Measurements from ENCODE around the gene SERPINB6. TPM values are rescaled to one million over a fixed set of nuclear protein-coding genes. Genes with fewer than 3 reads are reported as not detected.

The SERPINB6 gene
- total and polyA plus RNA-seq, 8 donors, result 79.1 to 281 (median 156) TPM

GRCh38 chr6:2992330-2992979 is 21.1 kb upstream of the SERPINB6 start:
- Histone ChIP-seq H3K4me1 (peaks cover 9 to 27% (median 22%) of the 10 kb centered on the region in 4 donors), H3K27me3 (no peaks in the 10 kb centered on the region), H3K36me3 (no peaks in the 10 kb centered on the region), H3K9me3 (no peaks in the 10 kb centered on the region), H3K4me3 (no peak overlapping the region), H3K27ac (peak overlapping the region in 1 of 5 donors; percentile 94)
- intact Hi-C loops (cut with DNase I; ENCODE audit: low total_unique reads), result no loop called here
- WGBS, 5 donors, result 83 to 97% (median 95%) methylated on average over 6 of the region's 6 CpGs
- no peak for DNase-seq
- TF ChIP-seq EP300 (IDR thresholded peaks at IDR 0.05), result no peak
- TF ChIP-seq POLR2AphosphoS5 (IDR thresholded peaks at IDR 0.05), result no peak
- no peak for TF ChIP-seq CTCF (IDR thresholded peaks at IDR 0.05)
- no peak for TF ChIP-seq POLR2A (IDR thresholded peaks at IDR 0.05)

- Histone ChIP-seq H3K27ac (peak overlapping the region; percentile 92 to 100 (median 98)), H3K36me3 (no peaks in the 10 kb centered on the region), H3K4me1 (peaks cover 19 to 41% (median 37%) of the 10 kb centered on the region in 4 donors), H3K4me3 (peak overlapping the region; percentile 78 to 86 (median 84)), H3K27me3 (no peaks in the 10 kb centered on the region), H3K9me3 (no peaks in the 10 kb centered on the region)
- DNase-seq, result peak in 1 of 2 donors; percentile 39
- intact Hi-C loops (cut with DNase I; ENCODE audit: low total_unique reads), result no loop called here
- WGBS, 5 donors, result 2 to 12% (median 4%) methylated on average over 10 of the region's 10 CpGs
- TF ChIP-seq POLR2A (IDR thresholded peaks at IDR 0.05) (no peak), EP300 (IDR thresholded peaks at IDR 0.05) (no peak), POLR2AphosphoS5 (IDR thresholded peaks at IDR 0.05) (no peak), CTCF (IDR thresholded peaks at IDR 0.05) (no peak)
Measured at GRCh38 chr6:2990932-2991506, 19.7 kb upstream of the SERPINB6 start.

- WGBS, 5 donors, result 1 to 16% (median 2%) methylated on average over 19 of the region's 19 CpGs
- Histone ChIP-seq H3K4me1 (peaks cover 19 to 44% (median 40%) of the 10 kb centered on the region in 4 donors), H3K4me3 (peak overlapping the region; percentile 78 to 86 (median 84)), H3K36me3 (no peaks in the 10 kb centered on the region), H3K27me3 (no peaks in the 10 kb centered on the region), H3K27ac (peak overlapping the region; percentile 92 to 100 (median 98)), H3K9me3 (no peaks in the 10 kb centered on the region)
- TF ChIP-seq POLR2AphosphoS5 (IDR thresholded peaks at IDR 0.05) (no peak), POLR2A (IDR thresholded peaks at IDR 0.05) (no peak), CTCF (IDR thresholded peaks at IDR 0.05) (no peak), EP300 (IDR thresholded peaks at IDR 0.05) (no peak)
- peak in 1 of 2 donors; percentile 79 for DNase-seq
- intact Hi-C loops (cut with DNase I; ENCODE audit: low total_unique reads), result no loop called here
Measured at GRCh38 chr6:2990248-2990931, 19.0 kb upstream of the SERPINB6 start.

All from stomach (tissue), 9 donors.